ENCODE results near the gene CADPS2.
"Not testable (repeated sequence)": the region's sequence is repeated elsewhere in the genome, so short reads cannot be mapped to it uniquely, and the experiment has no call there.

The CADPS2 gene

GRCh38 chr7:122653685-122654084 lies 232.6 kb downstream of the CADPS2 start:
- ChIA-PET CTCF (no interaction called here), POLR2A (ENCODE audit: low non-redundant PET) (no interaction called here)
- TF ChIP-seq, protein P1, sequence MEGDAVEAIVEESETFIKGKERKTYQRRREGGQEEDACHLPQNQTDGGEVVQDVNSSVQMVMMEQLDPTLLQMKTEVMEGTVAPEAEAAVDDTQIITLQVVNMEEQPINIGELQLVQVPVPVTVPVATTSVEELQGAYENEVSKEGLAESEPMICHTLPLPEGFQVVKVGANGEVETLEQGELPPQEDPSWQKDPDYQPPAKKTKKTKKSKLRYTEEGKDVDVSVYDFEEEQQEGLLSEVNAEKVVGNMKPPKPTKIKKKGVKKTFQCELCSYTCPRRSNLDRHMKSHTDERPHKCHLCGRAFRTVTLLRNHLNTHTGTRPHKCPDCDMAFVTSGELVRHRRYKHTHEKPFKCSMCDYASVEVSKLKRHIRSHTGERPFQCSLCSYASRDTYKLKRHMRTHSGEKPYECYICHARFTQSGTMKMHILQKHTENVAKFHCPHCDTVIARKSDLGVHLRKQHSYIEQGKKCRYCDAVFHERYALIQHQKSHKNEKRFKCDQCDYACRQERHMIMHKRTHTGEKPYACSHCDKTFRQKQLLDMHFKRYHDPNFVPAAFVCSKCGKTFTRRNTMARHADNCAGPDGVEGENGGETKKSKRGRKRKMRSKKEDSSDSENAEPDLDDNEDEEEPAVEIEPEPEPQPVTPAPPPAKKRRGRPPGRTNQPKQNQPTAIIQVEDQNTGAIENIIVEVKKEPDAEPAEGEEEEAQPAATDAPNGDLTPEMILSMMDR (conservative IDR thresholded peaks at IDR 0.05; ENCODE audit: low read depth): no peak
- no peak for DNase-seq (ENCODE audit: low spot score)
- no peak overlapping the region for H3K27ac ChIP-seq

DNA sequence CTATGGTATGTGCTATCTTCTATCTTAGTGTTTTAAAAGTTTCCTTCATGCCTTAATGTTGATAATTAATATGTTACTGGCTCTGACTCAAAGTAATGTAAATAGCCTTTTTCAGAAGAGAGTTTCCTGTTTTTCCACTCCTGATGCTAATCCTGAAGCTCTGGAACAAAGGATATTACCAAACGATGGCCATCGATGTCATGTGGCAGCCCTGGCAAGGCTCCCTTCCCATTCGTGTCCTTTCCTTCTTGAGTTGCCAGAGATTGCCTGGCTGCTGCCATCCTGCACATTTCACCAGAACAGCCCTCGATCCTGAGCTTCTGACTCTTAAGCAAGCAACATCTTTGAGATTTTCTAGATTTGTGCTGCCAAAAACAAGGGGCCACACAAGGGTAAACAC lies 233.4 kb downstream of the CADPS2 start:
- ChIA-PET CTCF (no interaction called here), POLR2A (ENCODE audit: low non-redundant PET) (no interaction called here)
- TF ChIP-seq, protein P1 (conservative IDR thresholded peaks at IDR 0.05; ENCODE audit: low read depth): no peak
- H3K27ac ChIP-seq: no peak overlapping the region
- no peak for DNase-seq (ENCODE audit: low spot score)

GRCh38 chr7:122651451-122651850 lies 234.8 kb downstream of the CADPS2 start:
- POLR2A ChIA-PET (ENCODE audit: low non-redundant PET): no interaction called here
- no peak overlapping the region for H3K27ac ChIP-seq
- TF ChIP-seq, protein P1 (conservative IDR thresholded peaks at IDR 0.05; ENCODE audit: low read depth): no peak
- CTCF ChIA-PET: no interaction called here
- DNase-seq (ENCODE audit: low spot score): no peak

GRCh38 chr7:122643250-122643649 lies 243.0 kb downstream of the CADPS2 start:
- CTCF ChIA-PET: interaction anchor here (0.7 kb wide), 1 partner anchor 107 kb away, joined by 8 read pairs; no protein-coding TSS in a partner anchor
- TF ChIP-seq, protein P1 (conservative IDR thresholded peaks at IDR 0.05; ENCODE audit: low read depth): no peak
- no peak for DNase-seq (ENCODE audit: low spot score)
- H3K27ac ChIP-seq: no peak overlapping the region
- POLR2A ChIA-PET (ENCODE audit: low non-redundant PET): no interaction called here

DNA sequence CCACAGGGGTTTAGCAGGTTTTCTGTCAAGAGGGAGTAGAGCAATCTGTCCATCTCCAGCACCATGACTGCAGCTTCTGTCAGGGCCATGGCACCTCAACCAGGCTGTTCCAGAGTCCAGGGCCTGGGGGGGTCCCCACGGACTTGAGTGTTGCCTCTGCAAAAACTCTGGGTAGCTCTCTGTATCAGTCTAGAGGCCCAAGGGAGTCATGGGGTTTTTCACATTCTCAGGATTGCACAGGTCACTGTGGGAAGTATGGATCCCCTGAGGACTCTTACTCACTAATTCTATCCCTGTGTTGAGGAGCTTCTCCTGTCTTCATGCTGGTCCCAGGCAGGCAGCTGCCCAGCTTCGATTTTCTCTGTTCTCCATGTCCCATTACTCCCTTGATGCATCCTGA lies 247.8 kb downstream of the CADPS2 start:
- DNase-seq (ENCODE audit: low spot score): no peak
- TF ChIP-seq, protein P1 (conservative IDR thresholded peaks at IDR 0.05; ENCODE audit: low read depth): no peak
- ChIA-PET CTCF (no interaction called here), POLR2A (ENCODE audit: low non-redundant PET) (no interaction called here)
- no peak overlapping the region for H3K27ac ChIP-seq

DNA sequence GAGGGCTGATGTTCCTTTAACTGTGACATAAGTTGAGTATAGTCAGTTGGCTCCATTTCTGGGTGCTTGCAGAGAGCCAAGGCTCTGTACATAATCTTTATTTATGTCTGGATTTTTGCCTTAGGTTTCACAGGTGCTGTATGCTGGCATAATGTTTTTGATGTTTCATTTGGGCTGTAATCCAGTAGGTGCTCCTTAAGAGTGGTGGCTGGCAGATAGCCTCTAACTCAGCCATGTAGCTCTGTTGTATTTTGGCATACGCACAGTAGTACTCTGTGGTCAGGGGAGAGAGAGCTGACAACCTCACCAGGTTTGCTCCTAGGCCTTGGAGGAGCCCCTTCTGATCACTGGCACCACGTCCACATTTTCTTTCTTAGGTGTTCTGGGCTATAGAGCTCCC lies 248.5 kb downstream of the CADPS2 start:
- no peak for DNase-seq (ENCODE audit: low spot score)
- ChIA-PET POLR2A (ENCODE audit: low non-redundant PET) (no interaction called here), CTCF (no interaction called here)
- H3K27ac ChIP-seq: no peak overlapping the region
- TF ChIP-seq, protein P1 (conservative IDR thresholded peaks at IDR 0.05; ENCODE audit: low read depth): no peak

DNA sequence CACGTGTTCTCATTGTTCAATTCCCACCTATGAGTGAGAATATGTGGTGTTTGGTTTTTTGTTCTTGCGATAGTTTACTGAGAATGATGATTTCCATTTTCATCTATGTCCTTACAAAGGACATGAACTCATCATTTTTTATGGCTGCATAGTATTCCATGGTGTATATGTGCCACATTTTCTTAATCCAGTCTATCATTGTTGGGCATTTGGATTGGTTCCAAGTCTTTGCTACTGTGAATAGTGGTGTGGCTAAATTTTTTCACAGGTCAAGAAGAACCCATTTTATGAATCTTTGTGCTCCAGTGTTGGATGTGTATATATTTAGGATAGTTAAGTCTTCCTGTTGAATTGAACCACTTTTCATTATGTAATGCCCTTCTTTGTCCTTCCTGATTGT lies 250.8 kb downstream of the CADPS2 start:
- POLR2A ChIA-PET (ENCODE audit: low non-redundant PET): not testable (repeated sequence)

More for the DNA sequence above, 250.8 kb downstream of the CADPS2 start:
- H3K27ac ChIP-seq; CTCF ChIA-PET; DNase-seq (ENCODE audit: low spot score): not testable (repeated sequence)
